ENCODE data around the gene KIF26A. TPM values are rescaled to one million over a fixed set of nuclear protein-coding genes. Genes with fewer than 3 reads are reported as not detected.

KIF26A gene
- total RNA-seq, 4 donors from 2014 or later = 0.74 to 7.3 (median 2.4) TPM

DNA sequence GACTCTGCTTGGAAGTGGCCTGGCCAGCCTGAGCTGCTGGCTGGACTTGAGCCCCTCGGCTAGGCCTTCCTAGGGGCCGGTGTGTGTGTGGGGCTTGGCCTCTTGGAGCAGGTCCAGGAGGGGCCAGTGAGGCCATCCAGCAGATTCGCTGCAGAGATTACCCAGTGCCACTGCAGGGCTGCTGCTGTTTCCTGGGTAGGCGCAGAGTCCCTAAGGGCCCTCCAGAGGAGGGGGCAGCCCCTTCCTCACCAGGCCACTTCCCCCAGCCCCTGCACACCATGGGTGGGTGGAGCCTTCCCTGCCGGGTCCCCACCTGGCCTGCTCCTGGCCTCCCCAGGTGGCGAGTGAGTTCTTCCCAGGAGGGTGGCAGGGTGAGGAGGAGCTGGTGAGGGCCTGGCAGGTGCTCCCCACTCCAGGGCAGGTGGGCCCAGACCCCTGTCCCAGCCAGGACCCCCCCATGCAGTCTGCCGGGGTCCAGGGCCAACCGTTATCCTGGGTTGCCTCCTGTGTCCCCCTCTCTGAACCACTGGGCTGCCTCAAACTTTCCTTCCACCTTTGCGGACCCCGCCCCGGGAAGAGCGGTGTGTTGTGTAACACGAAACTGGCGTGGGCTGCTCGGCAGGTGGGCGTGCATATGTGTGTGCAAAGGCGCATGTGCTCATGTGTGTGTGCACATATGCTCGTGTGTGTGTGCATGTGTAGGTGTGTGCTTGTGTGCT, 27.7 kb upstream of the KIF26A start:
- TF ChIP-seq, protein P1, sequence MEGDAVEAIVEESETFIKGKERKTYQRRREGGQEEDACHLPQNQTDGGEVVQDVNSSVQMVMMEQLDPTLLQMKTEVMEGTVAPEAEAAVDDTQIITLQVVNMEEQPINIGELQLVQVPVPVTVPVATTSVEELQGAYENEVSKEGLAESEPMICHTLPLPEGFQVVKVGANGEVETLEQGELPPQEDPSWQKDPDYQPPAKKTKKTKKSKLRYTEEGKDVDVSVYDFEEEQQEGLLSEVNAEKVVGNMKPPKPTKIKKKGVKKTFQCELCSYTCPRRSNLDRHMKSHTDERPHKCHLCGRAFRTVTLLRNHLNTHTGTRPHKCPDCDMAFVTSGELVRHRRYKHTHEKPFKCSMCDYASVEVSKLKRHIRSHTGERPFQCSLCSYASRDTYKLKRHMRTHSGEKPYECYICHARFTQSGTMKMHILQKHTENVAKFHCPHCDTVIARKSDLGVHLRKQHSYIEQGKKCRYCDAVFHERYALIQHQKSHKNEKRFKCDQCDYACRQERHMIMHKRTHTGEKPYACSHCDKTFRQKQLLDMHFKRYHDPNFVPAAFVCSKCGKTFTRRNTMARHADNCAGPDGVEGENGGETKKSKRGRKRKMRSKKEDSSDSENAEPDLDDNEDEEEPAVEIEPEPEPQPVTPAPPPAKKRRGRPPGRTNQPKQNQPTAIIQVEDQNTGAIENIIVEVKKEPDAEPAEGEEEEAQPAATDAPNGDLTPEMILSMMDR (IDR thresholded peaks at IDR 0.05) = no peak
- no peak for ATAC-seq (ENCODE audit: low FRiP score)
- DNase-seq (ENCODE audit: low spot score) = no peak

- TF ChIP-seq, protein P1 (IDR thresholded peaks at IDR 0.05) = no peak
- no peak for ATAC-seq (ENCODE audit: low FRiP score)
These were observed 26.9 kb upstream of the KIF26A start for GRCh38 chr14:104111301-104112112.

GRCh38 chr14:104112113-104112505, 26.3 kb upstream of the KIF26A start:
- TF ChIP-seq, protein P1 (IDR thresholded peaks at IDR 0.05) = no peak
- ATAC-seq (ENCODE audit: low FRiP score) (no peak), DNase-seq (ENCODE audit: low spot score) (no peak)

More at GRCh38 chr14:104111301-104112112, 26.9 kb upstream of the KIF26A start:
- no peak for DNase-seq (ENCODE audit: low spot score)

GRCh38 chr14:104112609-104113571, 25.5 kb upstream of the KIF26A start:
- TF ChIP-seq, protein P1 (IDR thresholded peaks at IDR 0.05) = no peak
- no peak for DNase-seq (ENCODE audit: low spot score)
- ATAC-seq (ENCODE audit: low FRiP score) = no peak

- TF ChIP-seq, protein P1 (IDR thresholded peaks at IDR 0.05) = no peak
- no peak for ATAC-seq (ENCODE audit: low FRiP score)
- DNase-seq (ENCODE audit: low spot score) = no peak
These were observed 24.6 kb upstream of the KIF26A start for GRCh38 chr14:104113631-104114420.
